ENCODE measurements around the gene VARS1.

The VARS1 gene

DNA sequence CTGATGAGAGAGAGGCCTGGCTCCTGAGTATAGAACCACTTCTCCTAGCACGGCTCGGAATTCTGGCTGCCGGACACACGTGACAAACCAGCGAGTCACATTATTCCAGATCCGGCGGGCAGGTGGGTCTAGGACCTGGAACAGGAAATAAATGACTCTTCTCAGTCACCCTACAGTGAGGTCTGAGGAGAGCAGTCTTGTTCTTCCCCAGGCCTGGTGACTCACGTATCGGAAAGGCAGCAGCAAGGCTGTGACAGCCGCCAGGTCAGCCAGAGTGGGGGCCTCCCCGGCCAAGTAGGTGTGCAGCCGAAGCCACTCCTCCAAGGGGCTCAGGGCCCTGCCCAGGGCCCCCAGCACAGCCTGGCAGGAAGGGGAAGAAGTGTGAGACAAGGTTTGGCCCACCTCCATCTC is 2.8 kb downstream of the VARS1 start:
- DNase-seq, result no peak

DNA sequence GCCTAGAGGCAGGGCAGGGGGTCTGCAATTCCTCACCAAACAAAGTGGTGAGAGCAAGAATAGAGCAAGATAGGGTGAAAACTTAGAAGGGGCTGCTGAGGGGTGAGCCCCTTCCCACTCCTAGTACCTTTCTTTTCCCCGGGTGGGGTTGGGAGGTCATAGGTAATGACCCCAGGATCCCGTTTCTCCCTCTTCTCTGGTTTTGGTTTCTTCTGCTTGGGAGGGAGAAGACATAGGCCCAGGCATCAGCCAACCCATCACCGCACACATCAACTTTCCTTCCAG is 3.5 kb downstream of the VARS1 start:
- DNase-seq, result no peak

DNA sequence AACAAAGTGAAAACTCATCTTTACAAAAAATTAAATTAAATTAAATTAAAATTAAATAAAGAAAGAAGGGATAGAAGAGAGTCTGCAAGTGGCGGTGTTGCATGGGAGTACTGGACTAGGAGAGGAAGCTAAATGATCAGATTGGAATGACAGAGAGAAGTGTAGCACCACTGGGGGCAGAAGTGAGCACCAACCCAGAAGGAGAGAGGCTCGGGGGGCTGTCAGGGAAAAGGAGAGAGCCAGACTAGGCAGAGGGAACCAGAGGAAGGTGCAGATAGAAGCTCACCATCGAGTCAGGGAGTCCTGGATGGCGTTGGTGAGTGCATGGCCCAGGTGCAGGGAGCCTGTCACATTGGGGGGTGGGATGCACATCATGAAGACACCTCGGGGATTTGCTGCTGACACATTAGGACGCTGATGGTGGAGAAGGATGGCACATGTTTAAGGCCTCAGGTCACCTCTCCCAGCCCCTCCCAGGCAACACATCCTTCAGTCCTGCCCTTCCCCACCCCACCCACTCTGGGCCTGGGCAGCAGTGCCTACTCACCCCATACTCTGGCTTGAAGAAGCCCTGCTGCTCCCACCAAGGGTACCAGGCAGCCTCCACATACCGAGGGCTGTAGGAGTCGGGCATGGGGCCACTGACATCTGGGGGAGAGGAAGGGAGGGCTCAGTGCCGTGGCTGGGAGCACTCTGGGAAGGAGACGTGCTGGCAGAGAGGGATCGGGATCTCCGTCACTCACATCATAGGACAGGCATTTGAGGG is 4.0 kb downstream of the VARS1 start:
- DNase-seq, result no peak

DNA sequence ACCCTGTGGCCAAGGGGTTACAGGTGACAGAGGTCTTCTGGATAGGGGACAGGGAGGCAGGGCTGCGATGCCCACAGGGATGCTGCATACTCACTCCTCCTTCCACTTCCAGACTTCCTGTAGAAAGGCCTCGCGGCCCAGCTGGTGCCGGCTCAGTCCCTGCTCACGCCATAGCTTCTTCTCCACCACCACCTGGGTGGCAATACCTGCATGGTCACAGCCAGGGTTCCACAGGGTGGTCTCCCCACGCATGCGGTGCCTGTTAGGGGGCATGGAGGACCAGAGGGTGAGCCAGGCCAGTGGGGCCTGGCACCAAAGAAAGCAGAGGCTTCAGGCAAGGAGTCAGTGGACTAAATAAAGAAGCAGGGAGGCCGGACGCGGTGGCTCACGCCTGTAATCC is 10.1 kb downstream of the VARS1 start:
- no peak for DNase-seq

DNA sequence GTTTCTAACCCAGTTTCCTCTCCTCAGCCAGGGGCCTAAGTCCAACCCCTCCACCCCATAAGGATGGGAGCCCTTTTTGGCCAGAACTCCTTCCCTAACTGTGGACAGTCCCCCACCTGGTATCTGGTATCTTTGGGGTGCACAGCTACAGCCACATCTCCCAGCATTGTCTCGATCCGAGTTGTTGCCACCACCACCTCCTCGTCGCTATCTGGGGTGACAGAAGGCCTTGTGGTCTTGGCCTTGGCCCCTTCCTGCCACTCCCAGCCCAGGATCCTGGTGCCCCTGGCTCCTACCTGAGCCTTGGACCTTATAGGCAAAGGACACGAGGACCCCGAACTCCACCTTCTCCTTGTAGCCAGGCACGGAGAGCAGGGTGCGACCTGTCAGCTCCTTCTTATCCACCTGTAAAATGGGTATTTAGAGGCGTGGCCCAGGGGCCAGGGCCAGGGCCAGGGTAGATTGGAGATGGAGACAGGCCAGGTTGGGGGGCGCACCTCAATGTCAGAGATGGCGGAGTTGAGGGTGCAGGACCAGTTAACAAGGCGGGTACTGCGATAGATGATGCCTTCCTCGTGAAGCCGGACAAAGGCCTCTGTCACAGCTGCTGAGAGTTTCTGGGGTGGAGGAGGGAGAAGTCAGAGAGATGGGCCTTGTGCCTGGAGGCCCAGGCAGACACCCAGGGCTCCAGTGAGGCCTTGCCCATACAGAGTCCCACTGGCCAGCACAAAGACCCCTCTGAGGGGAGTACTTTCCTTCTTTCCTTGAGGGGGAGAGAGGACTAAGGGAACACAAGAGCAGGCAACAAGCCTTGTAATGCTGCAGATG is 11.2 kb downstream of the VARS1 start:
- no peak for DNase-seq

DNA sequence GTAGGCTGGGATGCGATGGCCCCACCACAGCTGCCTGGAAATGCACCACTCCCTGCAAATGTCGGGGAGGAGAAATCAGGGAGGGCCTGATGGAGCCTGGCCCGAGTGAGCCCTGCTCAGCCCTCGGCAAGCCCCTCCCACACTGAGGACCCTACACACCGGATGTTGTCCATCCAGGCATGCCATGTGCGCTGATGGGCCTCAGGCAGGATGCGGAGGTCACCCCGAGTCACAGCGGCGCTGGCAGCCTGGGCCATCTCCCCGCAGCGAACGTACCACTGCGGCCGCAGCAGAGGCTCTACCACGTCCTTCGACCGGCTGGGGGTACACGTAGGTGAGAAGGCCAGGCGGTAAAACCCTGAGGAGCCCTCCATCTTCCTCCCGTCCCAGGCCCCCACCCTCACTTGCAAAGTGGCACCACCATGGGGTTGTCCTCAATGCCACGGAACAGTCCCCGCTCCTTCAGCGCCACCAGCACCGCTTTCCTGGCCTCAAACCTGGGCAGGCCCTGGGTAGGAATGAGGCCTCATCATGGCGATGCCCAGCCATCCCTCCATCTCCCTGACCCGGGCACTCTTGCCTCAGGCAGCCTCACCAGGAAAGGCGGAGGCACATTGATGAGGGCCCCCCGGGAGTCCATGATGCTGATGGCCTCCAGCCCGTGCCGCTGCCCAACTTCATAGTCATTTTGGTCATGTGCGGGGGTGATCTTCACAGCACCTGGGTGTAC is 13.3 kb downstream of the VARS1 start:
- DNase-seq, result no peak

DNA sequence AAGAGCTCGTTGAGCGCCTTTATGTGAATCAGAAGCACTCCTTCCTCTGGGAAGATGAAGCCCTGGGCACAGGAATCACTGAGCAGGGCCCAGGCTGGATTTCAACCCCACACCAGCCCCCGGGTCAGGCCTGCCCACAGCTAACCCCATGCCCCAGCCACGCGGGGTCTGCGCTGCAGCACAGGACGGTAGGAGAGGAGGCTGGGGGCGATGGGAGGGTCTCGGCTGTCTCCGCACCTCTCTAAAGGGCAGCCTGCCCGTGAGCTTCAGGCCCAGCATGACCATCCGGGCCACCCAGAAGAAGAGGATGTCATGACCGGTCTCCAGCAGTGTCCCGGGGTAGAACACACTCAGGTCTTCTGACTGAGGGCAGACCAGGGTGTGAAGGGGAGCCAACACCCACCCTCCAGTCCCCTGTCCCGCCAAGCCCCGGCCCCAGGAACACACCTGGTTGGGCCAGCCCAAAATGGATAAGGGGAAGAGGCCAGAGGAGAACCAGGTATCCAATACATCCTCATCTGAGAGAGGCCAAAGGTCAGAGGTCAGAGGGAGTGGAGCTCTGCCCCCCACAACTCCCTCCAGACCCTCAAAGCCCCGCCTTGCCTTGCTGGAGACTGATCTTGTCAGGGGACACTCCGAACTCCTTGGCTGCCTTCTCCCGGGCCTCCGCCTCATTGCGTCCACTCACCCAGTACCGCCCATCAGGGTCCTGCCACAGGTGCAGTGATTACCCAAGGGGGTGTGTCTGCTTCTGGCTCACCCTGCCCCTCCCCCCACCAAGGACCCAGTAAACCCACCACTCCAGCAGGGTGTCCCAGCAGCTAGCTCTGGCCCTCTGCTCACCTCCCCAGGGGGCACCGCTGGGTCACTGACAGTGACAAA is 14.1 kb downstream of the VARS1 start:
- no peak for DNase-seq

DNA sequence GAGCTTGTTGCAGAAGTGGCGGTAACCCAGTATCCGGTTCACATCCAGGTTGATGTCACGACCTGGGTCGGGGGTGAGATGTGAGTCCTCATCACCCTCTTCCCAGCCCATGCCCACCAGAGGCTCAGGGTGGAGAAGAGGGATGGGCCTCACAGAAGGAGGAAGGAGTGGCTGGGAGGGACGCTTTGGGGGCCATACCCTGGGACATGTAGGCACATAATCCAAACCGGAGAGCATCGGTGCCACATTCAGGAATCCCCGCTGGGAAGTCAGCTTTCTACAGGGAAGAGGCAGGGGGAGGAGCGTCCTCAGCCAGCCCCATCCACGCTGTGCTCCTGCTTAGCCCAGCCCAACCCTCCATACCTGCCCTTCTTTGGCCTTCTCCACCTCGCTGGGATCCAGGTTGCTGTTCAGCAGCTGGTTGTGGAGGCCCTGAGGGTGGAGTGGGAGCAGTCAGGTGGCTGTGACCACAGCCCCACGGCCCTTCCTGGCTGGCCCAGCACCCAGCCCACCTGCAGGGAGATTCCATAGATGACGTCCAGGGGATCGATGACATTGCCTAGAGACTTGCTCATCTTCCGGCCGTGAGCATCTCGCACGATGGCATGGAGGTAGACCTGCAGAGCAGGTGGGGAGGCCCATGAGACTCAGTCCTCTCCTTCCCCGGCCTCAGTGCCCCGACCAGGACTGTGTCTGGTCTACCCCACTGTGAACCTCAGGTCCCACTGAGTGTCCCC is 14.9 kb downstream of the VARS1 start:
- DNase-seq, result no peak

DNA sequence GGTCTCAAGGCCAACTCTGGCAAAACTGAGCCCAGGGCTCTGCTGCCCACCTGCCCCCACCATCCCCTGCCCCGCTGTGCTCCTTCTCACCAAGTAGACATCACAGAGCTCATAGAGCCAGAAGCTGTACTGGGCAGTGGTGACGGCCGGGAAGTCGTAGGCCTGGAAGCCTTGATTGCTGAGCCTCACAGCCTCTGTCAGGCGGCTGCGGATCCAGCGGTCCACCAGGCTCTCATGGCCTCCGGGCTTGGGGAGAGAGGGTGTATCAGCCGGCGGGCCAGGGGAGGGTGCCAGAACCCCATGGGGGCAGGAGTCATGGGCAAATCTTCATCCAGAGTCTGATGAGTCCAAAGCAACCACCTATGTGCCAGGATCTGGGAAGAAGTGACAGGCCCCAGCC is 15.6 kb downstream of the VARS1 start:
- no peak for DNase-seq

DNA sequence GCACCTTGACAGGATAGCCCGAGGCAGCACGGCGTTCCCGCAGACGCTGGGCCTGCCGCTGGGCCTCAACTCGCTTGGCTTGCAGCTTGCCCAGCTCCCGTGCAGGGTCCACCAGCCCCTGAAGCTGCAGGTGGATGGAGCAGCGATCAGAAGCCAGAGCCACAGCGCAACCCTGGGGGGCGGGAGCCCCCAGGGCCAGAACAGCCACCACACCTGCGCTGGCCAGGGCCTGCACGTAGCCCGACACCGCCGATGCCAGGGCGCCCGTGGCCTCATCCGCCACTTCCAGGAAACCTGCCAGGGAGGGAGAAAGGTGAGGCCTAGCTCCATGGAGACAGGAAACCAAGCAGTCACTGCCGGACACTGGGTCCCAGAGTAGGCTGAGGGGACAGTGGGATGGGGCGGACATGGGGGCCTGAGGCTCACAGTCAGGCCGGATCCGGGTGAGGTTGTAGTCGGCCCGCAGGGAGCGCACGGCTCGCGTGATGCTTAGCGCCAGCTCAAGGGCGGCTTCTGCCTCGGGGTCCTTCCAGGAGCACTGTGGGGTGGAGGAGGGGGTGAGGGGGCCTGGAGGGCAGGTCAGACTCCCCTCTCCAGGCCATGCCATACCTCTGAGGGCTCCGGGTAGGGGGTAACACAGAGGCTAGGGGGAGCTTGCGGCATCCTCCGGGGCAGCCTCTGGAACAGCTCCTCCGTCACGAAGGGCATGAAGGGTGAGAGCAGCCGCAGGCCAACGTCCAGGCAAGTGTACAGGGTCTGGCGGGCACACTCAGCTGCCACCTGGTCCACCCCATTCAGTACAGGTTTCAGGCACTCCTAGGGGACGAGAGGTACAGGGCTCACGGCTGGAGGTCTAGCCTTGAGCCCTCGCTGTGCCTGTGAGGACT is 16.3 kb downstream of the VARS1 start:
- DNase-seq, result no peak

DNA sequence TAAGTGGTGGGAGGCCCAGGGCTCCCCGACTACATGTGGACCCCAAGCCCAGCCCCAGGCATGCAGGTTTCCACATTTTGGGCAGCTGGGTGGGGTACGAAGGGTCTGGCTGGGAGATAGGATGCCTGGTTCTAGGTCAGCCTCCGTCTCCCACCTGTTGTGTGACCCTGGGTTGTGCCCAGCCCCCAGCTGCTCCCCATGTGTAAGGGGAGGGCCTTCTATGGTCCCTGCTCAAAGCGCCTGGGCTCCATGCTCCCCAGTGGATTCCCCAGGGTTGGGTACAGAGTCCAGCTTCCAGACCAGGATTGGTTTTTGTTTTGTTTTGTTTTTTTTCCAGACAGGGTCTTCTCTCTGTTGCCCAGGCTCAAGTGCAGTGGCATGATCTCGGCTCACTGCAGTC is 17.4 kb downstream of the VARS1 start:
- no peak for DNase-seq

DNA sequence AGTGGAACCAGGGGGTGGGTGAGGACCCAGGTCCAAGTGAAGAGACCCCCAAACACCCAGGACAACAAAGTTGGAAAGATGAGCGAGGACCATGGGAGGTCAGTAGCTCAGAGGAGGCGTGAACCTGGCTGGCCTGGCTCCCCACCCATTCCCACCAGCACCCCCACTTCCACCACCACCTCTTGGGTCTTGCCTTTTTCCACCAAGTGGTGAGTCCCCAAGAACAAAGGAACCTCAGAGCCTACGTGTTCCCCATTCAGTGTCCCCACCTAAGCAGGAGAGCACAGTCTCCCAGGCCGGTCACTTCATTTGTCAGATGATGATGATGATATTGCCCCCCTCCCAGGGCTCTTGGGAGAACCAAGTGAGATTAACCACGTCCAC is 17.9 kb downstream of the VARS1 start:
- DNase-seq, result no peak

DNA sequence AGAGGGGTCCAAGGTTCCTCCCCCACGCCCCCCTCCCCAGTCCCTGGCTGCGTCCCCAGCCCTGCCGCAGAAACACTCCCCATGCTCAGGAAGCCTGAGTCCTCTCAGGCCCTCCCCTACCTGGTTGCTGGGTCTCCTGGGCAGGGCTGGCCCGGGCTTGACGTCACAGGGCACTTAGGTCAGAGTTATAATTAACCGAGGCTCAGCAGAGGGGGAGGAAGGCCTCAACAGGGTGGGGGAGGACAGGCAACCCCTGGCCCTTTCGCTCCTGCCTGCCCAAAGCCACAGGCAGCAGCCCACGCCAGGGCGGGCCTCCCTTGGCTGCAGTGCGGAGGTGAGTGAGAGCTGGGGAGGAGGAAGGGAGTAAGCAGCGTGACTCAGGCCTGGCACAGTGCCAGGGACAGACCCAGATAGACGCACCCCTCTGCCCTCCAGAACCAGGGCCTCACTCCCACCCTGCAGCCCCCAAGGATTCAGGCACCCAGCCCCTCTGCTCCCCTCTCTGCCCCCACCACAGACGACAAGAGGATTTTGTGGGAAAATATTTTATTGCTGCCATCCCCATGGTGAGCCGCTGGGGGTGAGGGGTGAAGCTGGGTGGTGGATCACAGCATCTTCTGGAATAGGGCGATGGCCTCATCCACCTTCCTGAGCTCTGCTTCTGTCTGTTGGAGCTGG is 18.4 kb downstream of the VARS1 start, which contains the start of gene VWA7:
TSS of gene VWA7 (minus strand) at position 340 of the 678 bp plus-strand sequence. CDS start 549 bp downstream, outside the sequence.
- DNase-seq, result peak; percentile 85

DNA sequence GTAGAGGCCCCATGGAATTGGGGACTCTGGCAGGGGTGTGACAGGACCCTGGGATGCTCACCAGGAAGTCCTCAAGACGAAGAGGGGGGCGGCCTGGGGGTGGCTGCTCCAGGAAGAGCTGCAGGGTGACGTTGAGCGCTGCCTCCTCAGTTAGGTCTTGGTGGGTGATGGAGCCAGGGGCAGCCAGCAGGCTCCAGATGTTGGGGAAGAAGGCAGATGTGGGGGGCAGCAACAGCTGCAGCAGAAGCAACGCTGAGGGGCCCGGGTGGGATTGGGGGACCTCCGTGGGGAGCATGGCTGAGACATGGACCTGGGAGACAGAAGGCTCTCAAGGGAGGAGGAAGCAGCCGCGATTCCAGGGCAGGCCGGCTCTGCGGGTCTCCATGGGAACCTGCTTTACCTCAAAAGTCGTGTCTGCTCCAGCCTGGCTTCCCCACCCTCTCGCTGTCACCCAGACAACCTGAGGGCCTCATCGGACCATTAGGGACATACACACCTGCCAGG is 19.0 kb downstream of the VARS1 start:
- DNase-seq, result peak; percentile 63

DNA sequence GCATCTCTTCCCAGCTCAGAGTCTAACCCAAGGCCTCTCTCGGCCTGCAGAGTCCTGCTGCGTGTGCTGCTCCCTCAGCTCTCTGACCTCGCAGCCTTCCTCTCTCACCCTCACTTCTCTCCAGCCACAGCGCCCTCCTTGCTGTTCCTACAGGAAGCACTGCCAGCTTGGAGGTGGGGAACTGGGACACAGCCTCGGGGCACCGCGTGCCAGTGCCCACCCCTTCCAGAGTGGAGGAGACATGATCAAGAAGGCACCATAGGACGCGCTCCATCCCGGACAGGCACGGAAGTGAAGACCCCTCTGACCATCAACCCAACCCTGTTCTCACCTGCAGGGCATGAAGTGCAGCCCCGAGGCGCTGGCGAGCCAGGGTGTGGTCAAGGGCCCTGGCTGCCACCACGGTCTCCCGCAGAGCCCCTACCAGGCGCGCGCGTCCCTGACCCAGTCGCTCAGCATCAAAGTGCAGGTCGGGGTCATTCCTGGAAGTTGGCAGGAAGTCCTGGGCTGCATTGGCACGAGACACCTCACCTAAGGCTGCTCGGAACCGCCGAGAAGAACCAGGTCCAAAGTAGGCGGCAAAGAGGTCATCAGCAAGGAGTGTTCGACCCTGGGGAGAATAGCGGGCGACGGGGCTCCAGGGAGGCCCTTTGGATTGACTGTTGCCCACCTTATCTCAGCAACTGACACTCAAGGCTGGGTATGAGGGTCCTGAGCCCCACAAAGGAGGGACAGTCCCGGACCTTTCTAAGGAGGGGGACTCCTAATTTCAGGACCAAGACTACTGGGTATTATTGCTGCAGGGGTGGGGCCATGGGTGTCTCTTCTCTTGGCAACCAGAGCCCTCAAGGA is 19.7 kb downstream of the VARS1 start:
- DNase-seq, result no peak

DNA sequence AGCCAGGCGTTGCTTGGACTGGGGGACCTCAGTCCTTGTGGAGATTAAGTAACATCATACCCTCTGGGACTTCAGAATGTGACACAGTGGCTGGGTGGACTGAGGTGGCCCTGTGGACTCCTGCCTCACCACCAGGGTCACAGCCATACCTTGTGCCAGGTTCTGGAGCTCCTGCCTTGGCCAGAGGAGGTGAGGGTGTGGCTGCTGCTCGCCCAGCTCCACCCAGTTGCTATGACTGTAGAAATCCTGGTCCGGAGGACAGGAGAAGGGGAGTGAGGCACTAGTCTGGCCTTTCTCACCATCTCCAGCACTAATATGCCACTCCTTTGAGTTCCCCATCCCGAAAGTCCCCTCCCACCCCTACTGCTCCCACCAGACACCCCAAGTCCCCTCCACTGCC is 20.4 kb downstream of the VARS1 start:
- no peak for DNase-seq

DNA sequence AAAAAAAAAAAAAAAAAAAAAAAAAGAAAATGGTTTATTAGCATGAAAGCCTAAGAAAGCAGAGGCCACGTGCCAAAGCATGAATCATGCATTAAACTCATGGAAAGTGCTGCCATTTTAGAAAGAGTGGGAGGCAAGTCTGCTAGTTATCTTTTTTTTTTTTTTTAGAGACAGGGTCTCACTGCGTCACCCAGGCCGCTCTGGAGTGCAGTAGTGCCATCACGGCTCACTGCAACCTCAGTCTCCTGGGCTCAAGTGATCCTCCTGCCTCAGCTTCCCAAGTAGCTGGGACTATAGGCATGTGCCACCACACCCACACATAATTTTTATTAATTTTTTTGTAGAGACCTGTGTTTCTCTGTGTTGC is 23.6 kb downstream of the VARS1 start:
- DNase-seq, result no peak

DNA sequence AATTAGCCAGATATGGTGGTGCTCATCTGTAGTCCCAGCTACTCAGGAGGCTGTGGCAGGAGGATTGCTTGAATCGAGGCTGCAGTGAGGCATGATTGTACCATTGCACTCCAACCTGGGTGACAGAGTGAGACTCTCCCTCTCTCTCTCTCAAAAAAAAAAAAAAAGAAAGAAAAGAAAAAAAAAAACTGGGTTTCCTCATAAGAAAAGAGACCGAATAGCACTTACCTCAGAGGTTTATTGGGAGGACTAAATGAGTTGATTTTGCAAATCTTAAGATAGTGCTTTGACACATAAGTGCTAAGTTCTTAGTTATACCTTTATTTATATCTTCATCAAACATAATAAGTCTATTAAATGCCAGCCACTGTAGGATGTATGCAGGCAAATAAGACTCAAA is 24.7 kb downstream of the VARS1 start:
- no peak for DNase-seq

DNA sequence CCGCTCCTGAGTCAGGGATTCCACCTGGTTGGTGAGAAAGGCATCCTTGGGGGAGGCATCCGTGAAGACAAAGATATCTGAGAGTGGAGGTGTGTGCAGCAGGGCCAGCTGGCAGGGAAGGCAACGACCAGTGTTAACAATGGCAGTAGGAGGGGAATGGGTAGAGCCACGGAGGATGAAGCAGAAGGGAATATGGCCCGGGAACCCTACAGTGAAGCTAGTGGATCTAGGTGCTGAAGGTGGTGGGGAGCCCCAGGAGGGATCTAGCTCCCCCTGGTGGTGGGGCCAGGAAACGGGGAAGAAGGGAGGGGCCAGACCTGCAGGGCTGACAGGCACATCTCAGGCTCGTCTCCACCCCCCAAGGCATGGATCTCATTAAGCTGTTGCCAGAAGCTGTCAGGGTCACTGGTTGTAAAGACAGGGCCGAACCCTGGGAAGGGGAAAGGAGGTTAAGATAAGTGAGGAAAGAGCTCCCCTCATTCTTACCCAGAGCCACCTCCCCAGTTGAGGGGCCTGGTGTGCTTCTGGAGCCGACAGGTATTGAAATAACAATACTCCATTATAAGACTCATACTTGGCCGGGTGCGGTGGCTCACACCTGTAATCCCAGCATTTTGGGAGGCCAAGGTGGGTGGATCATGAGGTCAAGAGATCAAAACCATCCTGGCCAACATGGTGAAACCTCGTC is 25.7 kb downstream of the VARS1 start:
- DNase-seq, result peak; percentile 64

Data from NCI-H2029 (cell line).